Neural progenitor cell (in vitro differentiated cells): ENCODE results near the gene HOXD11.

Experiments
- EZH2 ChIP-seq: fragments of 200-600 bp; sonication (generic); IDR thresholded peaks from 2 replicates; pipeline ENCODE4 v1.6.1; 2017; ENCODE audit warnings: antibody characterized with exemption, mild to moderate bottlenecking, moderate library complexity
- EZH2phosphoT487 ChIP-seq: fragments of 200-600 bp; sonication (generic); IDR thresholded peaks from 2 replicates; pipeline ENCODE4 v1.6.1; 2017; ENCODE audit warnings: antibody characterized with exemption
- TF ChIP-seq, protein P1 (sequence below): fragments of 200-600 bp; sonication (generic); IDR thresholded peaks from 2 replicates; pipeline ENCODE4 v1.5.1; 2017; ENCODE audit warnings: antibody characterized with exemption, mild to moderate bottlenecking

DNA sequence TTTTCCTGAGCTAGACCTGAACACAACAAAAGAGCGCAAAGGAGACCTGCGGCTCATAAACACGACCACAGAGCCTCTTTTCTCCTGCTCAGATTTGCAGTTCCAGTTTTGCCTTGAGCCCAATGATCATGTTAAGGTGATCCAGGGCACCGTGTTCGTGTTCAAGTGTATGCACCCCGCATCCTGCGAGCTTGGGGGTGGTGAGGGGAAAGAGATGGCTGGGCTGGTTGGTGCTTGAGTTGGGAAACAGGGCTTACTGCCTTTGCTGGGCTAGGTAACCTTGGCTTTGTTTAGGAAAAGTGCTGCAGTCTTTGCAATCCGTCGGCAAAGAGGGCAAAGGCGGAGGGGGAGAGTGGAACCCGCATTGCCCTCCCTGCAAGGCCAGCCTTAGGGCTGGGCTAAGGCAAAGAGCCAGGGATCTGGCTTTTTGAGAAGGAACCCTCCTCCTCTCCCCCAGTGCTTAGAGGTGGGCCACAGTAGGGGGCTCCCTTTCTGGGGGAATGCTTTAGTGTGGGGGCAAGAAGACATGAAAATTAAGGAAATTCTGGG lies 10.8 kb downstream of the HOXD11 start:
- TF ChIP-seq, protein P1, sequence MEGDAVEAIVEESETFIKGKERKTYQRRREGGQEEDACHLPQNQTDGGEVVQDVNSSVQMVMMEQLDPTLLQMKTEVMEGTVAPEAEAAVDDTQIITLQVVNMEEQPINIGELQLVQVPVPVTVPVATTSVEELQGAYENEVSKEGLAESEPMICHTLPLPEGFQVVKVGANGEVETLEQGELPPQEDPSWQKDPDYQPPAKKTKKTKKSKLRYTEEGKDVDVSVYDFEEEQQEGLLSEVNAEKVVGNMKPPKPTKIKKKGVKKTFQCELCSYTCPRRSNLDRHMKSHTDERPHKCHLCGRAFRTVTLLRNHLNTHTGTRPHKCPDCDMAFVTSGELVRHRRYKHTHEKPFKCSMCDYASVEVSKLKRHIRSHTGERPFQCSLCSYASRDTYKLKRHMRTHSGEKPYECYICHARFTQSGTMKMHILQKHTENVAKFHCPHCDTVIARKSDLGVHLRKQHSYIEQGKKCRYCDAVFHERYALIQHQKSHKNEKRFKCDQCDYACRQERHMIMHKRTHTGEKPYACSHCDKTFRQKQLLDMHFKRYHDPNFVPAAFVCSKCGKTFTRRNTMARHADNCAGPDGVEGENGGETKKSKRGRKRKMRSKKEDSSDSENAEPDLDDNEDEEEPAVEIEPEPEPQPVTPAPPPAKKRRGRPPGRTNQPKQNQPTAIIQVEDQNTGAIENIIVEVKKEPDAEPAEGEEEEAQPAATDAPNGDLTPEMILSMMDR = no peak
- no peak for TF ChIP-seq EZH2
- TF ChIP-seq EZH2phosphoT487 = no peak
